DND-41 (cell line): Measurements from ENCODE around the gene AGO3.

ENCODE experiments used
- ATAC-seq: fragments of 200-7000 bp; cut with Tn5 transposase; 3 replicates; pipeline ENCODE4 v1.9.1; 2021; ENCODE audit warnings: low read depth; ENCODE audit not compliant: insufficient read depth
- DNase-seq: peaks from one replicate; pipeline ENCODE4 v3.0.0-alpha.2; 2020
- H2AFZ ChIP-seq: 2 replicates; pipeline ENCODE4 v1.6.0; 2012; ENCODE audit warnings: low read depth, low read length
- H3K27ac ChIP-seq: 2 replicates; pipeline ENCODE4 v1.5.1; 2012; ENCODE audit warnings: low read length, inconsistent platforms
- H3K27me3 ChIP-seq: fragments of 200-600 bp; sonication (generic); 2 replicates; pipeline ENCODE4 v1.6.0; 2012; ENCODE audit warnings: low read length, mild to moderate bottlenecking, inconsistent platforms; ENCODE audit not compliant: insufficient read depth, poor library complexity
- H3K36me3 ChIP-seq: 2 replicates; pipeline ENCODE4 v1.5.1; 2012; ENCODE audit warnings: low read length, inconsistent platforms; ENCODE audit not compliant: insufficient read depth
- H3K4me1 ChIP-seq: 2 replicates; pipeline ENCODE4 v1.5.1; 2012; ENCODE audit warnings: mild to moderate bottlenecking, low read length; ENCODE audit not compliant: insufficient read depth
- H3K4me2 ChIP-seq: 2 replicates; pipeline ENCODE4 v1.6.0; 2012; ENCODE audit warnings: mild to moderate bottlenecking, moderate library complexity, low read length, inconsistent platforms; ENCODE audit not compliant: insufficient read depth
- H3K4me3 ChIP-seq, 2 experiments: fragments of 200-600 bp in 1 of 2; shearing (Covaris generic) in 1 of 2; 2 replicates each; pipeline ENCODE4 v1.5.1; 2012 to 2016; ENCODE audit warnings: inconsistent platforms in 2 of 2, low read length in 2 of 2, mild to moderate bottlenecking in 2 of 2, low read depth in 1 of 2, moderate library complexity in 1 of 2
- H3K79me2 ChIP-seq: 2 replicates; pipeline ENCODE4 v1.6.0; 2012; ENCODE audit warnings: low read length, inconsistent platforms; ENCODE audit not compliant: insufficient read depth
- H3K9ac ChIP-seq: 2 replicates; pipeline ENCODE4 v1.6.0; 2012; ENCODE audit warnings: low read depth, mild to moderate bottlenecking, inconsistent platforms, low read length, moderate library complexity
- H3K9me3 ChIP-seq: 2 replicates; pipeline ENCODE4 v1.5.1; 2012; ENCODE audit warnings: low read length, moderate library complexity, mild to moderate bottlenecking, inconsistent platforms; ENCODE audit not compliant: insufficient read depth, severe bottlenecking
- H4K20me1 ChIP-seq: 2 replicates; pipeline ENCODE4 v1.6.0; 2012; ENCODE audit warnings: low read length; ENCODE audit not compliant: insufficient read depth
- EZH2 ChIP-seq: IDR thresholded peaks from 3 replicates; pipeline ENCODE4 v1.6.1; 2012; ENCODE audit warnings: borderline replicate concordance, low read depth, mild to moderate bottlenecking, moderate library complexity, low read length, inconsistent platforms; ENCODE audit not compliant: severe bottlenecking
- TF ChIP-seq, protein P1 (sequence below): IDR thresholded peaks from 2 replicates; pipeline ENCODE4 v1.5.1; 2012; ENCODE audit warnings: borderline replicate concordance, low read length, moderate library complexity, mild to moderate bottlenecking; ENCODE audit not compliant: poor library complexity, severe bottlenecking; ENCODE audit errors: extremely low read depth

The AGO3 gene

DNA sequence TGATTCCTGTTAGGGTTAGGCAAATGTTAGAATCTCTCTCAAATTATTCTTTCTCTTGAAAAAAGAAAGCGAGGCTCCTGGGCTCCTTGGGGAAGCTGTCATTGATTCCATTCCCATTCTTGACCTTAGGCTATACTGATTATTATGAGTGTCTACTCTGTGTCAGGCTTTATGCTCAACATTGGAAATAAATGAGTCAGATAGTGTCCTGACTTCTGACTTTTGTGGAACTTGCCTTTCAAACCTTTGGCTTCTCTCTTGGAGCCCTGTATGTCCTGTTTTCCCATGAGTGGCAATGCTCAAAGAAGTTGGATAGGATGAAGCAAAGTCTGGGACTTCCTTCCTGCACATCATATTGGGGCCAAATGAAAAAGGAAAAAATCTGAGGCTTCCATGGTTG is 36.2 kb upstream of the AGO3 start:
- H4K20me1 ChIP-seq: peaks cover 4% of the 10 kb centered on the region; the same call in 1 of the 2 replicates
- no peaks in the 10 kb centered on the region for H3K79me2 ChIP-seq
- TF ChIP-seq, protein P1, sequence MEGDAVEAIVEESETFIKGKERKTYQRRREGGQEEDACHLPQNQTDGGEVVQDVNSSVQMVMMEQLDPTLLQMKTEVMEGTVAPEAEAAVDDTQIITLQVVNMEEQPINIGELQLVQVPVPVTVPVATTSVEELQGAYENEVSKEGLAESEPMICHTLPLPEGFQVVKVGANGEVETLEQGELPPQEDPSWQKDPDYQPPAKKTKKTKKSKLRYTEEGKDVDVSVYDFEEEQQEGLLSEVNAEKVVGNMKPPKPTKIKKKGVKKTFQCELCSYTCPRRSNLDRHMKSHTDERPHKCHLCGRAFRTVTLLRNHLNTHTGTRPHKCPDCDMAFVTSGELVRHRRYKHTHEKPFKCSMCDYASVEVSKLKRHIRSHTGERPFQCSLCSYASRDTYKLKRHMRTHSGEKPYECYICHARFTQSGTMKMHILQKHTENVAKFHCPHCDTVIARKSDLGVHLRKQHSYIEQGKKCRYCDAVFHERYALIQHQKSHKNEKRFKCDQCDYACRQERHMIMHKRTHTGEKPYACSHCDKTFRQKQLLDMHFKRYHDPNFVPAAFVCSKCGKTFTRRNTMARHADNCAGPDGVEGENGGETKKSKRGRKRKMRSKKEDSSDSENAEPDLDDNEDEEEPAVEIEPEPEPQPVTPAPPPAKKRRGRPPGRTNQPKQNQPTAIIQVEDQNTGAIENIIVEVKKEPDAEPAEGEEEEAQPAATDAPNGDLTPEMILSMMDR: no peak
- no peak for TF ChIP-seq EZH2
- H3K9ac ChIP-seq: no peak overlapping the region
- H2AFZ ChIP-seq: no peak overlapping the region
- H3K27me3 ChIP-seq: no peaks in the 10 kb centered on the region
- ATAC-seq: no peak
- no peaks in the 10 kb centered on the region for H3K4me1 ChIP-seq
- peaks cover 87% of the 10 kb centered on the region for H3K36me3 ChIP-seq
- DNase-seq: no peak
- H3K9me3 ChIP-seq: no peaks in the 10 kb centered on the region
- no peak overlapping the region for H3K27ac ChIP-seq
- H3K4me3 ChIP-seq: no peak overlapping the region
- H3K4me2 ChIP-seq: no peak overlapping the region

DNA sequence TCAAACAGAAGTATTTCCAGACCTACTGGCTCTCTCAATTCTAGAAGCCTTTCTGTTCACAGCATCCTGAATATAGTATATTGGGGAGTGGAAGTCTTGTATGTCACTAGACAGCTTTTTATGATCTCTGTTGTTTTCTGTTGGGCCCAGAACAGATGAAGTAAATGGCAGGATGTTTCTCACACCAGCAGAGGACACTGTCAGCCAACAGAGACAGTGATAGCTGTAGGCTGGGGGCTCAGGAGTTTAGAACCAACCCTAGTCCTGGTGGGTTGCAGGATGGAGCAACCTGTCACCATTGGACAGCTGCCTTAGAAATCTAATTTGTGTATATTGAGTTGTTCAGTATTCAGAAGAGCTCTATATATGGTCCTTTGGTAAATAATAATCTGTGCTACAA is 31.0 kb upstream of the AGO3 start:
- H3K4me2 ChIP-seq: no peak overlapping the region
- H3K27ac ChIP-seq: no peak overlapping the region
- DNase-seq (no peak), ATAC-seq (no peak)
- H3K27me3 ChIP-seq: no peaks in the 10 kb centered on the region
- no peak overlapping the region for H2AFZ ChIP-seq
- TF ChIP-seq EZH2: no peak
- TF ChIP-seq, protein P1: peak; percentile 10
- no peaks in the 10 kb centered on the region for H3K9me3 ChIP-seq
- H3K36me3 ChIP-seq: peaks cover 75% of the 10 kb centered on the region
- no peak overlapping the region for H3K9ac ChIP-seq
- no peaks in the 10 kb centered on the region for H3K79me2 ChIP-seq
- no peaks in the 10 kb centered on the region for H3K4me1 ChIP-seq
- no peaks in the 10 kb centered on the region for H4K20me1 ChIP-seq
- no peak overlapping the region for H3K4me3 ChIP-seq

DNA sequence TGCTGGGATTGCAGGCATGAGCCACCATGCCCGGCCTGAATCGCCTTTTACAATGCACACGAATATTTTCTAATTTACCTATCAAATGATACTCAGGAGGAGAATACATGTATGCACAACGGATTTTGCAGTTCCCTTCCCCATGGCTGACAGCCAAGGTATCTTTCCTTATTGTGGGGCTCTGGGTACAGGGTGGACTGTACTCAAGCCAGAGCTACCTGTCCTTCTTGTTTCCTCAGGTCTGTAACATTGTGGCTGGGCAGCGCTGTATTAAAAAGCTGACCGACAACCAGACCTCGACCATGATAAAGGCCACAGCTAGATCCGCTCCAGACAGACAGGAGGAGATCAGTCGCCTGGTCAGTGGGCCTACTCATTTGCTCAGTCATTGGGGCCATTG is 29.7 kb upstream of the AGO3 start:
- Histone ChIP-seq H3K79me2 (no peaks in the 10 kb centered on the region), H3K4me1 (no peaks in the 10 kb centered on the region), H4K20me1 (no peaks in the 10 kb centered on the region), H3K36me3 (peaks cover 68% of the 10 kb centered on the region), H3K27me3 (no peaks in the 10 kb centered on the region), H3K4me3 (no peak overlapping the region), H2AFZ (no peak overlapping the region), H3K9ac (no peak overlapping the region), H3K9me3 (no peaks in the 10 kb centered on the region), H3K27ac (no peak overlapping the region), H3K4me2 (no peak overlapping the region)
- TF ChIP-seq, protein P1: no peak
- no peak for TF ChIP-seq EZH2
- ATAC-seq: no peak
- no peak for DNase-seq

DNA sequence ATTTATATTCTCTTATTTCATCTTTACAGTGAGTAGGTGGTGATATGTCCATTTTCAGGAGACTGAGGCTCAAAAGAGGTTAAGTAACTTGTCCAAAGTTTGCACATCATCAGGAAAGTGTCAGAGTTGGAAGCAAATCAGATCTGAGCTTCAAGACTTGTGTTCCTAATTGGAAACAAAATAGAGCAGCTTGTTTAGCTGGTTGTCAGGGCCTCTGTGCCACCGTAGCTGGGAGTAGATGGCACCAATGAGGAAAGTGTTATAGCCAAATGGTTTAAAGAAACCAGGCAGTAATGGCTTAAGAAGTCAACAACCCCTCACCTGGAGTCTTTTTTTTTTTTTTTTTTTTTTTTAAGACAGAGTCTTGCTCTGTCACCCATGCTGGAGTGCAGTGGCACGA is 28.2 kb upstream of the AGO3 start:
- H3K9ac ChIP-seq: no peak overlapping the region
- no peak overlapping the region for H3K4me3 ChIP-seq
- ATAC-seq: no peak
- H3K79me2 ChIP-seq: no peaks in the 10 kb centered on the region
- DNase-seq: no peak
- H3K27ac ChIP-seq: no peak overlapping the region
- peaks cover 70% of the 10 kb centered on the region for H3K36me3 ChIP-seq
- no peaks in the 10 kb centered on the region for H3K4me1 ChIP-seq
- H3K27me3 ChIP-seq: no peaks in the 10 kb centered on the region
- no peaks in the 10 kb centered on the region for H4K20me1 ChIP-seq
- H3K9me3 ChIP-seq: no peaks in the 10 kb centered on the region
- TF ChIP-seq, protein P1: no peak
- no peak for TF ChIP-seq EZH2
- no peak overlapping the region for H2AFZ ChIP-seq
- no peak overlapping the region for H3K4me2 ChIP-seq
